Adrenal gland (tissue), 12 donors: Measurements from ENCODE around the gene PLA2R1. TPM values are rescaled to one million over a fixed set of nuclear protein-coding genes. Genes with fewer than 3 reads are reported as not detected.

ENCODE experiments used
- DNase-seq, 7 donors: peaks; one replicate each; pipeline ENCODE4 v3.0.0-alpha.2; 2019 to 2020
- H3K27ac ChIP-seq, 5 donors: fragments of 200-600 bp; sonication (generic) in 4 of 5; 1 replicate in 3 of 5; 2 replicates in 2 of 5; pipeline versions ENCODE4 v1.5.1 to v1.8.0; 2016 to 2020; ENCODE audit warnings: mild to moderate bottlenecking in 1 of 5
- H3K27me3 ChIP-seq: fragments of 200-600 bp; 2 replicates; pipeline ENCODE4 v1.8.0; 2021
- H3K36me3 ChIP-seq, 2 donors: fragments of 200-600 bp; replicated peaks in 1 of 2; 1 replicate in 1 of 2; 2 replicates in 1 of 2; pipeline versions ENCODE4 v1.5.1 to v1.8.0; 2018 to 2022
- H3K4me1 ChIP-seq, 2 donors: fragments of 200-600 bp; replicated peaks in 1 of 2; 1 replicate in 1 of 2; 2 replicates in 1 of 2; pipeline versions ENCODE4 v1.5.1 to v1.8.0; 2018 to 2021
- H3K4me3 ChIP-seq, 4 donors: fragments of 200-600 bp; sonication (generic) in 3 of 4; one replicate each; pipeline ENCODE4 v1.5.1; 2016 to 2018
- H3K9me3 ChIP-seq, 3 donors: fragments of 200-600 bp; sonication (generic) in 1 of 3; replicated peaks in 1 of 3; 1 replicate in 2 of 3; 2 replicates in 1 of 3; pipeline versions ENCODE4 v1.5.1 to v1.8.0; 2016 to 2021
- CTCF ChIP-seq, 6 experiments: fragments of 450-650 bp in 4 of 6; fragments of 200-600 bp in 2 of 6; sonication (generic) in 1 of 6; IDR thresholded peaks; 1 replicate in 5 of 6; 2 replicates in 1 of 6; pipeline versions ENCODE4 v1.5.1 to v1.8.0; 2016 to 2021; ENCODE audit warnings: antibody characterized with exemption in 6 of 6, mild to moderate bottlenecking in 2 of 6, moderate library complexity in 1 of 6
- POLR2A ChIP-seq, 2 donors: fragments of 450-650 bp; IDR thresholded peaks; one replicate each; pipeline ENCODE4 v1.6.1; 2017; ENCODE audit warnings: antibody characterized with exemption in 2 of 2, mild to moderate bottlenecking in 2 of 2, moderate library complexity in 1 of 2
- WGBS, 4 donors: extraction: QIAGEN DNeasy Blood & Tissue Kit in 2 of 4; methylation state at CpG; one replicate each; pipeline versions ENCODE4 v1.1.5 to v1.1.7; 2013 to 2017; 5-methylcytosine and 5-hydroxymethylcytosine counted together
- intact Hi-C, 2 donors: fragments of 100-400 bp; cut with DNase I; formaldehyde crosslinking; loops; one replicate each; pipeline versions ENCODE4 v1.14.1 to v1.15.0; 2022 to 2023
- polyA plus RNA-seq, 3 donors: library from polyadenylated mRNA; stranded (reverse); fragments of 200-250 nt in 2 of 3; fragments of 350-450 nt in 1 of 3; fragmentation: Illumina TruSeq in 1 of 3; extraction: RNeasy Lipid Tissue Mini Kit (QIAGEN cat#74804) in 1 of 3; gene quantifications; one replicate each; pipeline ENCODE4 v1.2.3, GENCODE V29; 2013 to 2014
- total RNA-seq, 9 donors: library from RNA; depleted of rRNA in 4 of 9; stranded (reverse); fragments of >200 nt in 4 of 9; fragments of 120-200 nt in 1 of 9; fragmentation: NEBNext Ultra II Directional in 1 of 9; extraction: Animal tissue kit (Norgen Biotek cat#: 25700) in 1 of 9; gene quantifications; one replicate each; pipeline versions ENCODE4 v1.1.0 to v1.2.4, GENCODE V29; 2013 to 2023
- donor health status: healthy with polysubstance abuse.
- donor health status: Bipolar disorder and iron deficiency.
- donor health status: DM: yes; HTN: yes; CAD: no.
- donor health status: DM: no; HTN: no; CAD: no.
- donor health status: DM: no; HTN: no; CAD: no.
- donor health status: DM: yes; HTN: yes; CAD: no.

The PLA2R1 gene
- total and polyA plus RNA-seq, 12 donors = 2.9 to 11.6 (median 7.1) TPM

- no peaks in the 10 kb centered on the region for H3K4me1 ChIP-seq
- no peak for DNase-seq
- intact Hi-C loops = no loop called here
- no peaks in the 10 kb centered on the region for H3K36me3 ChIP-seq
- no peaks in the 10 kb centered on the region for H3K27me3 ChIP-seq
- 67 to 70% (median 69%) methylated on average over 2 of the region's 2 CpGs for whole genome bisulfite sequencing, 4 donors
- H3K27ac ChIP-seq = no peak overlapping the region
- H3K9me3 ChIP-seq = no peaks in the 10 kb centered on the region
- H3K4me3 ChIP-seq = no peak overlapping the region
- TF ChIP-seq POLR2A (IDR thresholded peaks at IDR 0.05) = no peak
- no peak for TF ChIP-seq CTCF (IDR thresholded peaks at IDR 0.05)
Measured at GRCh38 chr2:159891917-159892730, 170.3 kb downstream of the PLA2R1 start.

GRCh38 chr2:159891267-159891588 is 171.2 kb downstream of the PLA2R1 start:
- DNase-seq = no peak
- H3K4me1 ChIP-seq = no peaks in the 10 kb centered on the region
- no peak for TF ChIP-seq POLR2A (IDR thresholded peaks at IDR 0.05)
- no peak for TF ChIP-seq CTCF (IDR thresholded peaks at IDR 0.05)
- no peaks in the 10 kb centered on the region for H3K36me3 ChIP-seq
- intact Hi-C loops = no loop called here
- no peaks in the 10 kb centered on the region for H3K9me3 ChIP-seq
- no peak overlapping the region for H3K27ac ChIP-seq
- no peak overlapping the region for H3K4me3 ChIP-seq
- H3K27me3 ChIP-seq = no peaks in the 10 kb centered on the region

DNA sequence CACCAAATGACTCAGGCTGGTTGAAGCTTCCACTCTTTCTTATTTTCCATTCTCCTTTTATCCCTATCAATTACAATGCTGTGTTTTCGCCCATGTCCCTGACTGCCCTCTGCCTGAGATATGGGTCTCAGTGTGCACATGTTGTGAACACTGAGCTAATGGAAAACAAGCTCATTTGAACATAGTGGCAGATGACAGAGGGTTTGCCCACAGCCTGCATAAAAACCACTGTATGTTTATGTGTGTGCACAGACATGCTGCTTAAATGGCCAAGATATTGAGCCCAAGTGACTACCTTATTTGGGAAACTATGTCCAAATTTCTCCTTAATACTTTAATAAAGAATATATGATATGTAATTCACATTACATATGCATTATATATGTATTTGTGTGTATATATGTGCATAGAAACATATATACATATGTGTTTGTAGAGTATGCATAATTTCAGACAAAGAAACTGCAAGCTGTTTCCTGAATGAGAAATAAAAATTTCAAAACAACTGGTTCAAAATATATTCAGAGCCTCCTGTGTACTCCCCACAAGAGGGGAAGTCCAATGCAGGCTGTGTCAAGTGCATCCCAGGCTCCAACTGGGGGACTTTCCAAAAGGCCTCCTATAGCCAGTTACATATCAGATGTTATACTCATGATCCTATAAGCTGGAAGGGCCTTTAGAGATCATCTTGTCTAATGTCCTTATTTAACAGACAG is 171.7 kb downstream of the PLA2R1 start:
- 90 to 95% (median 92%) methylated on average over 1 of the region's 1 CpG for WGBS, 4 donors

More for the DNA sequence above, 171.7 kb downstream of the PLA2R1 start:
- Histone ChIP-seq H3K4me3 (no peak overlapping the region), H3K9me3 (no peaks in the 10 kb centered on the region), H3K4me1 (no peaks in the 10 kb centered on the region), H3K27ac (no peak overlapping the region), H3K27me3 (no peaks in the 10 kb centered on the region), H3K36me3 (no peaks in the 10 kb centered on the region)
- no peak for DNase-seq
- TF ChIP-seq CTCF (IDR thresholded peaks at IDR 0.05) = no peak
- TF ChIP-seq POLR2A (IDR thresholded peaks at IDR 0.05) = no peak
- intact Hi-C loops = no loop called here
